Liver (tissue), 9 donors: ENCODE results near the gene IGDCC3. TPM values are rescaled to one million over a fixed set of nuclear protein-coding genes. Genes with fewer than 3 reads are reported as not detected.

Source experiments
- DNase-seq: peaks from one replicate; pipeline ENCODE4 v3.0.0-alpha.2; 2017; ENCODE audit warnings: low spot score
- H3K27ac ChIP-seq, 2 donors: one replicate each; pipeline ENCODE4 v1.7.0; 2013; ENCODE audit warnings: inconsistent platforms in 2 of 2, low read length in 2 of 2, control low read depth in 1 of 2, low read depth in 1 of 2, mild to moderate bottlenecking in 1 of 2
- H3K27me3 ChIP-seq, 4 donors: one replicate each; pipeline versions ENCODE4 v1.6.1 to v1.7.0; 2013; ENCODE audit warnings: low read length in 3 of 4, inconsistent platforms in 1 of 4, mild to moderate bottlenecking in 1 of 4, moderate library complexity in 1 of 4; ENCODE audit not compliant: control insufficient read depth in 4 of 4, insufficient read depth in 4 of 4
- H3K36me3 ChIP-seq, 4 donors: one replicate each; pipeline versions ENCODE4 v1.6.1 to v1.7.0; 2013; ENCODE audit warnings: low read length in 3 of 4, mild to moderate bottlenecking in 3 of 4, low read depth in 1 of 4, moderate library complexity in 1 of 4; ENCODE audit not compliant: control insufficient read depth in 4 of 4, insufficient read depth in 3 of 4
- H3K4me1 ChIP-seq, 4 donors: one replicate each; pipeline versions ENCODE4 v1.6.1 to v1.7.0; 2013; ENCODE audit warnings: low read length in 3 of 4, mild to moderate bottlenecking in 3 of 4, moderate library complexity in 1 of 4; ENCODE audit not compliant: control insufficient read depth in 4 of 4, insufficient read depth in 4 of 4
- H3K4me3 ChIP-seq, 3 donors: one replicate each; pipeline versions ENCODE4 v1.6.1 to v1.7.0; 2013; ENCODE audit warnings: low read length in 3 of 3, control low read depth in 1 of 3, low read depth in 1 of 3, mild to moderate bottlenecking in 1 of 3
- H3K9ac ChIP-seq, 2 donors: one replicate each; pipeline ENCODE4 v1.7.0; 2013; ENCODE audit warnings: low read length in 2 of 2, mild to moderate bottlenecking in 2 of 2, moderate library complexity in 2 of 2, control low read depth in 1 of 2, low read depth in 1 of 2
- H3K9me3 ChIP-seq, 4 donors: one replicate each; pipeline versions ENCODE4 v1.6.1 to v1.7.0; 2013; ENCODE audit warnings: low read length in 3 of 4; ENCODE audit not compliant: control insufficient read depth in 4 of 4
- ATF3 ChIP-seq: IDR thresholded peaks from 2 replicates; pipeline ENCODE4 v1.6.1; 2016; ENCODE audit warnings: antibody characterized with exemption
- CTCF ChIP-seq: fragments of 150-350 bp; IDR thresholded peaks from 2 replicates; pipeline ENCODE4 v1.5.1; 2017; ENCODE audit warnings: improper control_type of control experiment, low read depth, low read length; ENCODE audit not compliant: missing input control
- FOXA2 ChIP-seq: IDR thresholded peaks from 2 replicates; pipeline ENCODE4 v1.6.1; 2016; ENCODE audit warnings: antibody characterized with exemption
- HNF4G ChIP-seq: IDR thresholded peaks from 2 replicates; pipeline ENCODE4 v1.6.1; 2016; ENCODE audit warnings: antibody characterized with exemption
- JUND ChIP-seq, 2 donors: IDR thresholded peaks; 2 replicates each; pipeline ENCODE4 v1.6.1; 2016; ENCODE audit warnings: antibody characterized with exemption in 2 of 2
- NR2F2 ChIP-seq: IDR thresholded peaks from 2 replicates; pipeline ENCODE4 v1.6.1; 2016; ENCODE audit warnings: antibody characterized with exemption
- RAD21 ChIP-seq, 2 donors: IDR thresholded peaks; 2 replicates each; pipeline ENCODE4 v1.6.1; 2016; ENCODE audit warnings: antibody characterized with exemption in 2 of 2, mild to moderate bottlenecking in 2 of 2
- RXRA ChIP-seq, 2 donors: IDR thresholded peaks; 2 replicates each; pipeline ENCODE4 v1.6.1; 2017 to 2018; ENCODE audit warnings: antibody characterized with exemption in 2 of 2, mild to moderate bottlenecking in 1 of 2
- SP1 ChIP-seq: IDR thresholded peaks from 2 replicates; pipeline ENCODE4 v1.6.1; 2018; ENCODE audit warnings: antibody characterized with exemption, mild to moderate bottlenecking
- TAF1 ChIP-seq: conservative IDR thresholded peaks from 2 replicates; pipeline ENCODE4 v1.6.1; 2016; ENCODE audit warnings: antibody characterized with exemption, mild to moderate bottlenecking
- YY1 ChIP-seq: IDR thresholded peaks from 2 replicates; pipeline ENCODE4 v1.6.1; 2016; ENCODE audit warnings: antibody characterized with exemption, mild to moderate bottlenecking
- ZBTB33 ChIP-seq: IDR thresholded peaks from 2 replicates; pipeline ENCODE4 v1.6.1; 2016; ENCODE audit warnings: antibody characterized with exemption
- whole genome bisulfite sequencing: extraction: QIAGEN DNeasy Blood & Tissue Kit; methylation state at CpG from one replicate; pipeline ENCODE4 v1.1.7; 2013; 5-methylcytosine and 5-hydroxymethylcytosine counted together
- polyA plus RNA-seq, 2 donors: library from polyadenylated mRNA; stranded (reverse) in 1 of 2; unstranded in 1 of 2; fragments of 200-250 nt in 1 of 2; fragments of >200 nt in 1 of 2; fragmentation: Nextera tagmentation in 1 of 2; extraction: Ambion mirVana in 1 of 2; gene quantifications; one replicate each; pipeline versions ENCODE4 v1.2.1 to v1.2.3, GENCODE V29; 2013 to 2015
- total RNA-seq, 2 donors: library from RNA; depleted of rRNA; stranded (reverse); fragments of >200 nt; gene quantifications; one replicate each; pipeline ENCODE4 v1.2.3, GENCODE V29; 2014
- donor health status: healthy.
- donor health status: healthy.
- donor health status: healthy.
- donor health status: healthy.
- donor health status: healthy.

Gene IGDCC3
- total and polyA plus RNA-seq, 4 donors = 1.5 TPM; not detected in 3

- no peak for TF ChIP-seq ATF3
- no peak for TF ChIP-seq RAD21 (IDR thresholded peaks at IDR 0.05)
- no peak for TF ChIP-seq ZBTB33
- TF ChIP-seq SP1 = no peak
- TF ChIP-seq NR2F2 = no peak
These were observed 8.1 kb upstream of the IGDCC3 start (continued) for GRCh38 chr15:65385870-65386258.

- peak; percentile 81 for DNase-seq
- H3K9me3 ChIP-seq = no peaks in the 10 kb centered on the region
- no peak for TF ChIP-seq HNF4G
- TF ChIP-seq RXRA (IDR thresholded peaks at IDR 0.05) = no peak
- TF ChIP-seq RAD21 (IDR thresholded peaks at IDR 0.05) = peak; percentile 87 to 96
- no peak for TF ChIP-seq FOXA2
- no peak for TF ChIP-seq JUND (IDR thresholded peaks at IDR 0.05)
- peak; percentile 91 for TF ChIP-seq CTCF
- no peak overlapping the region for H3K27ac ChIP-seq
- peaks cover 0 to 2% (median under 1%) of the 10 kb centered on the region in 4 donors for H3K27me3 ChIP-seq
- H3K9ac ChIP-seq = peak overlapping the region in 1 of 2 donors; percentile 24
- no peaks in the 10 kb centered on the region for H3K36me3 ChIP-seq
- peaks cover 0 to 11% (median 6%) of the 10 kb centered on the region in 4 donors for H3K4me1 ChIP-seq
- 27% methylated on average over 43 of the region's 43 CpGs for WGBS
- peak overlapping the region in 2 of 3 donors; percentile 12 to 28 for H3K4me3 ChIP-seq
These were observed 7.4 kb upstream of the IGDCC3 start for GRCh38 chr15:65384895-65385869.

GRCh38 chr15:65384505-65384894 lies 6.7 kb upstream of the IGDCC3 start:
- H3K4me3 ChIP-seq = no peak overlapping the region
- peaks cover 0 to 11% (median 6%) of the 10 kb centered on the region in 4 donors for H3K4me1 ChIP-seq
- WGBS = 68% methylated on average over 4 of the region's 4 CpGs
- no peaks in the 10 kb centered on the region for H3K9me3 ChIP-seq
- TF ChIP-seq YY1 (no peak), ZBTB33 (no peak), JUND (IDR thresholded peaks at IDR 0.05) (no peak), TAF1 (no peak)
- DNase-seq = no peak
- no peak overlapping the region for H3K27ac ChIP-seq
- H3K9ac ChIP-seq = no peak overlapping the region
- peaks cover 0 to 5% (median under 1%) of the 10 kb centered on the region in 4 donors for H3K27me3 ChIP-seq
- H3K36me3 ChIP-seq = no peaks in the 10 kb centered on the region
